ENCODE data around the gene NUP214.

Gene NUP214

DNA sequence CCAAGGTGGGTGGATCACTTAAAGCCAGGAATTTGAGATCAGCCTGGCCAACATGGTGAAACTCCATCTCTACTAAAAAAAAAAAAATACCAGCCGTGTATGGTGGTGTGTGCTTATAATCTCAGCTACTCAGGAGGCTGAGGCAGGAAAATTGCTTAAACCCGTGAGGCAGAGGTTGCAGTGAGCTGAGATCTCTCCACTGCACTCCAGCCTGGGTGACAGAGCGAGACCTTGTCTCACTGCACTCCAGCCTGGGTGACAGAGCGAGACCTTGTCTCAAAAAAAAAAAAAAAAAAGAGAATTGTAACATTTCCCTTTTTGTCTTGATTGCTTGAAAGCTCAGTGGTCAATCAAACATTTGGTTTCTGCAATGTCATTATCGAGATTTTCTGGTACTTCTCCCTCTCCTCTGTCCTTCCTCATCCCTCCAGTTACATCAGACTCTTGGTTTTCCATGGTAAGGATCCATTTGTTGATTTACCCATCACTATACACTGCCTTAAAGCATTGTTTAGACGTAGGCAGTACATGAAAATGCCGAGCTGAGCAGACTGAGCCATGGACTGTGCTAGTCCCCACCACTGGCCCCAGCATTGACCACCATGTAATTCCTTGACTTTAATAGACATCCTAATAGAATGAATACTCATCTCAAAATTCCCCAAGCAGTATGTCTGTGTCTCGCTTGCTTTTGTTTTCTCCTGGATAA lies 40.6 kb upstream of the NUP214 start:
- no peak for DNase-seq (ENCODE audit: extremely low read depth, low read depth)
- TF ChIP-seq, protein P1, sequence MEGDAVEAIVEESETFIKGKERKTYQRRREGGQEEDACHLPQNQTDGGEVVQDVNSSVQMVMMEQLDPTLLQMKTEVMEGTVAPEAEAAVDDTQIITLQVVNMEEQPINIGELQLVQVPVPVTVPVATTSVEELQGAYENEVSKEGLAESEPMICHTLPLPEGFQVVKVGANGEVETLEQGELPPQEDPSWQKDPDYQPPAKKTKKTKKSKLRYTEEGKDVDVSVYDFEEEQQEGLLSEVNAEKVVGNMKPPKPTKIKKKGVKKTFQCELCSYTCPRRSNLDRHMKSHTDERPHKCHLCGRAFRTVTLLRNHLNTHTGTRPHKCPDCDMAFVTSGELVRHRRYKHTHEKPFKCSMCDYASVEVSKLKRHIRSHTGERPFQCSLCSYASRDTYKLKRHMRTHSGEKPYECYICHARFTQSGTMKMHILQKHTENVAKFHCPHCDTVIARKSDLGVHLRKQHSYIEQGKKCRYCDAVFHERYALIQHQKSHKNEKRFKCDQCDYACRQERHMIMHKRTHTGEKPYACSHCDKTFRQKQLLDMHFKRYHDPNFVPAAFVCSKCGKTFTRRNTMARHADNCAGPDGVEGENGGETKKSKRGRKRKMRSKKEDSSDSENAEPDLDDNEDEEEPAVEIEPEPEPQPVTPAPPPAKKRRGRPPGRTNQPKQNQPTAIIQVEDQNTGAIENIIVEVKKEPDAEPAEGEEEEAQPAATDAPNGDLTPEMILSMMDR (IDR thresholded peaks at IDR 0.05; ENCODE audit: low read depth, low read length), result no peak

DNA sequence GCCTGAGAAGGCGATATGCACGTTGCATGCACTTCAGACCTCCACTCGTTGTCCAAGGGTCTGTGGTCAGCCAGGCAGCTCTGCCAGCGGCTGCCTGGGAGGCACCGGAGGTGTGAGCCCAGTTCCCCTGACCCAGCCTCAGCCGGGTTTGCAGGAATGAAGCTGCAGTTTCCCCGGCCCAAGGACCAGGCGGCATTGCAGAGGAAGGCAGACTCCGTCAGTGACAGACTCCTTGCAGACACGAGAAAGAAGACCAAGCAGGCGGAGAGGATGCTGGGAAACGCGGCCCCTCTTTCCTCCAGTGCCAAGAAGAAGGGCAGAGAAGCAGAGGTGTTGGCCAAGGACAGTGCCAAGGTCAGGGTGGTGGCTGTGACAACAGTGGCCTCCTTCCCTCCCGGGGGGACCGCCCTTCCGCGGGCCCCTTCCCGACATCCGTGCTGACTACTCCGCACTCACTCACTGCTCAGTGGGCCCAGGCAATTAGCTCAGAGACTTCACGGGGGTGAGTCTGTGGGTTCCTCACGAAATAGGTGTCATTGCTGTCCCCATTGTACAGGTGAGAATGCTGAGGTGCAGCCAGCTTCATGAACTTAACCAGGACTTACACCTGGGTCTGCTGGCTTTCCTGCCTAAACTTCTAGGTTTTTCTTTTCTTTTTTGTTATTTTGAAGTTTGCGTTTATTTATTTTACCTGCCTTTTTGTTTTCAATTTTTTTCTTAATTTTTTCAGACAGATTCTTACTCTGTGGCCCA lies 39.8 kb upstream of the NUP214 start:
- no peak for DNase-seq (ENCODE audit: extremely low read depth, low read depth)

DNA sequence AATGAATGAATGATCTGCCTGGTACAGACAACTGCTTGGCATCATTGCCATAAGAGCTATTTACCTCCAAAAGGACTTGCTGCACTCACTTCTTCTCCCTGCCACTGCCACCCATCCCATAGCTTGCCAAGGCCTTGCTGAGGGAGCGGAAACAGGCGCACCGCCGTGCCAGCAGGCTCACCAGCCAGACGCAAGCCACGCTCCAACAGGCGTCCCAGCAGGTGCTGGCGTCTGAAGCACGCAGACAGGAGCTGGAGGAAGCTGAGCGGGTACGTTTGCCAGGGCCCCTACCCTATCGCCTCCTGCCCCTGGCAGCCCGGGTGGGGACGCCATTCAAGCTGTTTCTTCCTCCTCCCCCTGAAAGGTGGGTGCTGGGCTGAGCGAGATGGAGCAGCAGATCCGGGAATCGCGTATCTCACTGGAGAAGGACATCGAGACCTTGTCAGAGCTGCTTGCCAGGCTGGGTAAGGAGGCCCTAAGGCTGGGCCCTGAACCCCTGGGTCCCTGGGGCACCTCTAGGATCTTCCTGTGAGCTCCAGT lies 38.0 kb upstream of the NUP214 start:
- no peak for DNase-seq (ENCODE audit: extremely low read depth, low read depth)

More for the DNA sequence above, 39.8 kb upstream of the NUP214 start:
- TF ChIP-seq, protein P1 (IDR thresholded peaks at IDR 0.05; ENCODE audit: low read depth, low read length), result no peak

DNA sequence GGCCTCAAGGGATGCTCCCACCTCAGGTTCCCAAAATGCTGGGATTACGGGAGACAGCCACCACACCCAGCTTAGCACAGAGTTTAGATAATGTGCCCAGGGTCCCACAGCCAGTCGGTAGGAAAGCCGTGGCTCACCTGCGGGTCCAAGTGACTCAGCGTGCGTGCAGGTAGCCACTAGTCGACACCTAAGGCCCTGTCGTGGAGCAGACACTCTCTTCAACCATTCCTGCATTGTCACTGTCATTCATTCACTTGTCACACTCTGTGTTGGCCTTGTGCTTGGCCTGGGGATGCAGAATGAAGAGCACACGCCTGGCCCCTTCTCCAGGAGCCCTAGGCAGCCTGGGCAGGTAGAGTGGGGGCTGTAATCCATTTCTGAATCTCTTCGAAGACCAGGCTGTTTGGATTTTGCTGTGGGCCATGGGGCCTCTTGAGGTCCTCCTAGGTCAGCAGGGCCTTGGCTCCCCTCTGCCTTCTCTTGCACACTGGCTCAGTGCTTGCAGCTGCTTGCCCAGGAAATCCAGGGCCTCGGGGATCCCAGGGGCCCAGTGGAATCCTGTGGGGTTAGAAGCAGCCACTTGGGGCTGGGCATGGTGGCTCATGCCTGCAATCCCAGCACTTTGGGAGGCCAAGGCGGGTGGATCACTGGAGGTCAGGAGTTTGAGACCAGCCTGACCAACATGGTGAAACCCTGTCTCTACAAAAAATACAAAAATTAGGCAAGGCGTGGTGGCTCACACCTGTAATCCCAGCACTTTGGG lies 35.2 kb upstream of the NUP214 start:
- TF ChIP-seq, protein P1 (IDR thresholded peaks at IDR 0.05; ENCODE audit: low read depth, low read length), result no peak
- DNase-seq (ENCODE audit: extremely low read depth, low read depth), result no peak

More for the DNA sequence above, 38.0 kb upstream of the NUP214 start:
- TF ChIP-seq, protein P1 (IDR thresholded peaks at IDR 0.05; ENCODE audit: low read depth, low read length), result no peak

DNA sequence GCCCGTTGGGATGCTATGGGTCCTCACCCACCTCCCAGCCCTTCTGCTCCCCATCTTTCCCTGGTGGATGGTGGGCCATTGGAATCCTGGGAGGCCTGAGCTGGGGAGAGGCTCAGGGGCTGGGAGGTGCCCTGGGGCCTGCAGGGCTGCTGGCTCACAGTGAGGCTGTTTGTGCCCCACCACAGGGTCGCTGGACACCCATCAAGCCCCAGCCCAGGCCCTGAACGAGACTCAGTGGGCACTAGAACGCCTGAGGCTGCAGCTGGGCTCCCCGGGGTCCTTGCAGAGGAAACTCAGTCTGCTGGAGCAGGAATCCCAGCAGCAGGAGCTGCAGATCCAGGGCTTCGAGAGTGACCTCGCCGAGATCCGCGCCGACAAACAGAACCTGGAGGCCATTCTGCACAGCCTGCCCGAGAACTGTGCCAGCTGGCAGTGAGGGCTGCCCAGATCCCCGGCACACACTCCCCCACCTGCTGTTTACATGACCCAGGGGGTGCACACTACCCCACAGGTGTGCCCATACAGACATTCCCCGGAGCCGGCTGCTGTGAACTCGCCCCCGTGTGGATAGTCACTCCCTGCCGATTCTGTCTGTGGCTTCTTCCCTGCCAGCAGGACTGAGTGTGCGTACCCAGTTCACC lies 33.9 kb upstream of the NUP214 start:
- no peak for DNase-seq (ENCODE audit: extremely low read depth, low read depth)
- TF ChIP-seq, protein P1 (IDR thresholded peaks at IDR 0.05; ENCODE audit: low read depth, low read length), result no peak

DNA sequence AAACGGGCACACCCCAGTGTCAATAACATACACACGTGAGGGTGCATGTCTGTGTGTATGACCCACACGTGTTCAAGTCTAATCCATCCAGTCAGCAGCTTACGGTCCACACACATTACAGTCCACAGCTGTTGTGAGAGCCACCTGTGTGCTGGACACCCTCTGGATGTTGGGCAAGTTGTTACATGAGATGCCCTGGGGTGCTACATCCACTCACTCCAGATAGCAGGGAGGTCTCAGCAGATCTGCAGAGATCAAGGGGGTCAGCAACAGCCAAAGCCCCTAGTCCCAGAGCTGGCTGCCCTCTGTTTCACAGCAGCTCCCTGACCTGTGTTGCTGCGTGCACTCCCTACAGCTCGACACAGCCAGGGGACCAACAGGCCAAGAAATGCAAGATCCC lies 33.4 kb upstream of the NUP214 start:
- TF ChIP-seq, protein P1 (IDR thresholded peaks at IDR 0.05; ENCODE audit: low read depth, low read length), result no peak
- no peak for DNase-seq (ENCODE audit: extremely low read depth, low read depth)
